HG03571 (cell line): Measurements from ENCODE around the gene KCNG4.
"Not testable (repeated sequence)": the region's sequence is repeated elsewhere in the genome, so short reads cannot be mapped to it uniquely, and the experiment has no call there.

ENCODE experiments used
- ATAC-seq: cut with Tn5 transposase; IDR thresholded peaks from one replicate; pipeline ENCODE4 v1.9.1; 2021; ENCODE audit not compliant: unreplicated experiment

KCNG4 gene

DNA sequence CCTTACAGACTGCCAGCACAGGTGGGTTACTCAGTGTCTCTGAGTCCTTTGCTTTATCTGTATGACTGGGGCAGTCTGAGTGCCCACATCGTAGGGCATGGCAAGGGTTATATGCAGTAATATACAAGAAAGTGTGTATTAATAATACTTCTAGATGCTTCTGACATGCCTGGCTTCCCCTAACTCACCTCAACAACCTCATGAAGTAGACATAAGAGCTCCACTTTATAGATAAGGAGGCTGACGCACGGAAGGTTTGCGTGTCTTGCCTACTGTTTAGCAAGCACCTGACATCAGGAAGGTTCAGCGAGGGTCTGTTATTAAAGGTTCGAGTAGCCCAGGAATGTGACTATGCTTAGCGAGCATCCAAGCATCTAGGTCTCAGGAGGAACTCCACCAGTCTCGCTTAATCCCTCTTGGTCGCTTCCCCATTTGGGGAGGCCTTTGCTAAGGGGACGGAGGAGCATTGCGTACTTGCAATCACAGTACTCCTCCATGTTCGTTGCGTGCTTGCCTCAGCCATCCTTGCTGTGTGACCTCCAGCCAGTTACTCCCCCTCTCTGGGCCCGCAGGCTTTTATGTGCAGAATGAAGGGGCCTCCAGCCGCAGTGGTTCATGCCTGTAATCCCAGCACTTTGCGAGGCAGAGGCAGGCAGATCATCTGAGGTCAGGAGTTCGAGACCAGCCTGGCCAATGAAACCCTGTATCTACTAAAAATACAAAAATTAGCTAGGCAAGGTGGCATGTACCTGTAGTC is 1.6 kb downstream of the KCNG4 start:
- no peak for ATAC-seq

DNA sequence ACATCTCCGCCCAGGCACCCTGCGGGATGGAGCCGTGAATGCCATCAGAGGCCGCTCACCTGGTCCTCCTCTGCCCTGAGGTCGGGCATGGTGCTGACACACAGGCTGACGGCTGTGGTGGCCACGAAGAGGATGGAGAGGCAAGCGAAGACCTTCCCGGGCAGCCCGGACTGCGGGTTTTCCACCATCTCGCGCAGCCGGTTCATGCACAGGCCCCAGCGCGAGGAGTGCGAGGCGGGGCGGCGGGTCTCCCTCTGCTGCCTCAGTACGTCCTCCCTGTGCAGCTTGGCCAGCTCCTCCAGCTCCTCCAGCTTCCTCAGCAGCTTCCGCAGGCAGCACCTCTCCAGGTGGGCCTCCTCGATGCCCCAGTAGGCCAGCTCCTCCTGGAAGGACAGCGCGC is 3.1 kb downstream of the KCNG4 start:
- ATAC-seq: no peak

DNA sequence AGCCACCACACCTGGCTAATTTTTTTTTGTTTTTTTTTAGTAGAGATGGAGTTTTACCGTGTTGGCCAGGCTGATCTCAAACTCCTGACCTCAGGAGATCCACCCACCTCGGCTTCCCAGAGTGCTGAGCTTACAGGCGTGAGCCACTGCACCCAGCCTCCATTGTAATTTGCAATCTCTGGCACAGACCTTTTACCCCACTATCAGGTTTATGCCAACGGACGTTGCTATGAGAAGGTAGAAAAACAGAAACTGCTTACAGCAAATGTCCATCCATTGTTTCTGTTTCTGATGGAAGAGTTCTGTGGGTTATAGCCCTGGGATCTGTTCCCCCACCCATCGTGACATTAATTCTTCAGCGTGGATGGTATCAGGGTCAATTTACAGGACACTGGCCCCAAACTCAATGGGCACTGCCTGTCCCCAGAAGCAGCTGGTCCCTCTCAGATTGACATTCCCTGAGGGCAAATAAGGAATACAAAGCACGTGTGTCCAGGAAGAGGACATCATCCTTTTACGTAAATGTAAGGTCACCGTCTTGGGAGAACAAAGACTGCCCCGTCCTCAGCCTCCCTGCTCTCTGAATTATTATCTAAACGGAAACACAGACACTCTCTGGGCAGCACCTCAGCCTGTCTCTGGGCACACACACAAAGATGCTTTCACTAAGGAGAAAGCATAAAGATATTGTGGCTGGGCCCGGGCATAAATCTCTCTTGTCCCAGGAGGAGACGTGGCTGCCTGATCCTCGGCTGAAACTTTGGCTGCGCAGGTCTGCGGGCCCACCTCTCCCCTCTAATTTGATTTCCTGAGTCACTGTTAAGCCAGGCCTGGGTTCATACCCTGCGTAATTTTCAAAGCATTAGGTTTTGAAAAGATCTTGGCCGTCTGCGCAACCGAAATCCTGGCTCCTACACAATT is 5.2 kb downstream of the KCNG4 start:
- ATAC-seq: no peak

- ATAC-seq: no peak
Observed at GRCh38 chr16:84233748-84234147, 6.1 kb downstream of the KCNG4 start.

GRCh38 chr16:84232969-84233368 is 6.8 kb downstream of the KCNG4 start:
- no peak for ATAC-seq

DNA sequence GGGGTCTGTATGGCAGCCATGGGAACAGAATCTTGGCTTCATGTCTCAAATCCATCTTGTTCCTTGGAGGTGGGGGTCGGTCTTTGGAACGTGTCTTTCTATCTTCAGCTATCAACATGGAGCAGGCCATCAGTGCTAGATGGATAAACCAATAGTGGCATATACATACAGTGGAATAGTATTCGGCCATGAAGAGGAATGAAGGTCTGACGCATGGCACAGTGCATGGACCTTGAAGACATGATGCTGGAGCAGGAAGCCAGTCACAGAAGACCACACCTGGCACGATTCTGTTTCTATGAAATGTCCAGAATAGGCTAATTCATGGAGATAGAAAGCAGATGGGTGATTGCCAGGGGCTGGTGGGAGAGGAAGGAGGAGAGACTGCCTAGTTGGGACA is 7.8 kb downstream of the KCNG4 start:
- ATAC-seq: no peak

DNA sequence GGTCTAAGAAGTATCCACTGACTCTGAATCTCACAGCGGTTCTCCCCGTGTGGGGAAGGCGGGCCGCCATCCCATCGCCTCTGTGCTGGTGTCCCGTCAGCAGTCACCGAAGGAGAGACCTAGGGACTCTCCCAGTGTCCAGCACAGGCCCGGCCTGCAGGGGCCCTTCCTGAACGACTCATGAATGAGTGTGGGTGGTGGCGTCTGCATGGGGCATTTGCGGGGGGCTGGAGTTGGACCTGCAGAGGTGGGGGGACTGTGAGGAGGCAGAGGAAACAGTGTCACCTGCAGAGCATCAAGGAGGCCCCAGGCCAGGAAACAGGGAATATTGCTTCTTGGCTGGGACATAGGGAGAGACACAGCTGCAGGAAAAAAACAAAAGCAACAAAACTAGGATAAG is 10.3 kb downstream of the KCNG4 start:
- no peak for ATAC-seq

DNA sequence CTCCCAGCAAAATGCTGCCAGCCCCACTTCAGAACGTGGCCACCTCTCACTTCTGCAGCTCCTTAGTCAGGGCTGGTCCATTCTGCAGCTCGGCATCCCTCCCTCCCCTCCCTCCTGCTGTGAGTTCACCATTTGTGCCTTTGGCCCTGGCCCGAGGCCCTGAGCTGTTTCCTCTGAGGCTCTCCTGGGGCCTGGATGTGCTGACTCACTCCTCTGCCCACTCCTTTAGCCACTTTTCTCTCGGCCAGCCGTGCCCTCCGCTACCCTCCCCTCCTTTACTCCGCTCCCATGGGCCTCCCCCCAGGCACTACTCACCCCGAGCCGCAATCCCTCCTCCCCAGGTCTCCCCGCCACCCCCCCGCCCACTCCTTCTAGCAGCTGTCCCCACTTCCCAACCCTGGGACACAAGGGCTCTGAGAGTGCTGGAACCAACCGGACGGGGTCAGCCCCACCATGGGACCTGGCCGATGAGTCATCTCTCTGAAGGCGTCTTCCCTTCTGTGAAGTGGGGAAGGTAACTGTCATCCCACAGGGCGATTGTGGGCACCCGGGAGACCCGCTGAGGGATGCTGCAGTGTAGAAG is 11.5 kb downstream of the KCNG4 start:
- no peak for ATAC-seq

DNA sequence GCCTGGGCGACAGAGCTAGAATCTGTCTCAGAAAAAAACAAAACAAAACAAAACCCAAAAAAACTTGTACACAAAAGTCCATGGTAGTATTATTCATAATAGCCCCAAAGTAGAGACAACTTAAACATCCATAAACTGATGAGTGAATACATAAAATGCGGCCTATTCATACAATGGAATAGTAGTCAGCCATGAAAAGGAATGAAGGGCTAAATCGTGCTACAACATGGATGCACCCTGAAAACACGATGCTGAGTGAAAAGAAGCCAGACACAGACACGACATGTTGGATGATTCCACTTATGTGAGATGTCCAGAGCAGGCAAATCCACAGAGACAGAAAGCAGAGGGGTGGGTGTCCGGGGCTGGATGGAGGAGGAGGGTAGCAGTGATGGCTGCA is 12.3 kb downstream of the KCNG4 start:
- ATAC-seq: no peak

- ATAC-seq: no peak
Observed at GRCh38 chr16:84226026-84226425, 13.8 kb downstream of the KCNG4 start.

DNA sequence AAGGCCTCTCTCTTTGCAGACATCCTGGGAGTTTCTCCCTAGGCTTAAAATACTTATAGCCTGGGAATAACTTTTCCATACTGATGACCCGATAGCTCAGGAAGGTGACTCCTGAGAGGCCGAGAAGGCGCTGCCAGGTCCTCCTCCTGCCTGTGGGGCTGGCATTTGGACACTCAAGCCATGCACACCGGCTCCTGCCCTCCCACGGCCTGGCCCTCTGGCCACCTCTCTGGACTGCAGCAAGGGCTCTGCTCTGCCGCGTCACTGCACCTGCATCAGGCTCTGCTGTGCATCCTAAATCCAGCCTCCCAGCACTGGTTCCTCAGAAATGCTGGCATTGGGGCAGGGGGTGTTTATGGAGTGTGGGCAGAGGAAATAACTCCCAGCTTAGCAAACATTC is 14.2 kb downstream of the KCNG4 start:
- ATAC-seq: no peak

- ATAC-seq: no peak
Observed at GRCh38 chr16:84225126-84225525, 14.7 kb downstream of the KCNG4 start.

DNA sequence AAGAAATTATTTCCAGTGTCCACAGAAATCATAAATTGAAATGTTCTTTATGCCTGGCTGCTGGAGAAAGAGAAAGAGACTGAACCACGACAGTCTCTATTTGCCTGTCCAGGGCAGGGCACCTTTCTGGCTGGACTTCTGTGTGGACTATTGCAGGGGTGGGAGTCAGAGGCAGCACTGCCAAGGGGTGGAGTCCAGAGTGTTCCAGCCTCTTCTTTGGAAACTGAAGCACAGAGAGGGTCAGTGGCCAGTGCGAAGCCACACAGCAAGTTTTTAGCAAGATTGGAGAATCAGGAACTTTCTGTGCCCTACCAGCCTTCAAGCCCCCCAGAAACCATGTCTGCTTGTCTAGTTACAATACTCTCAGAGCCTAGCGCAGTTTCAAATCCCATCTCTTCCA is 15.3 kb downstream of the KCNG4 start:
- no peak for ATAC-seq

DNA sequence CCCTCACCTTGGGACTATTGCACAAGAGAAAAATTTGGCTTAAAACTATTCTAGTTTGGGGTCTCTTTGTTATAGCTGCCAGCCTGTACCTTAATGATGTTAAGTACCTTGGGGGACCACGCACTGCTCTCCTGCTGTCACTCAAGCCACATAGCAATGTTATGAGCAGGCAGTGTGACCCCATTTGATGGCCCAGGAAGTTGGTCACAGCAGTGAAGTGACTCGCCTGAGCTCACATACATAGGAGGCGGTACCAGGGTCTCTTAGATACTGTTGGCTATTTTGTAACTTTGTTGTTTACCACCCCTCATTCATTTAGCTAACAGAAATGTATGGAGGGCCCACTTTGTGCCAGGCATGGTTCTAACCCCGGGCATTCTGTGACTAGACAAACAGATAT is 16.4 kb downstream of the KCNG4 start:
- no peak for ATAC-seq

DNA sequence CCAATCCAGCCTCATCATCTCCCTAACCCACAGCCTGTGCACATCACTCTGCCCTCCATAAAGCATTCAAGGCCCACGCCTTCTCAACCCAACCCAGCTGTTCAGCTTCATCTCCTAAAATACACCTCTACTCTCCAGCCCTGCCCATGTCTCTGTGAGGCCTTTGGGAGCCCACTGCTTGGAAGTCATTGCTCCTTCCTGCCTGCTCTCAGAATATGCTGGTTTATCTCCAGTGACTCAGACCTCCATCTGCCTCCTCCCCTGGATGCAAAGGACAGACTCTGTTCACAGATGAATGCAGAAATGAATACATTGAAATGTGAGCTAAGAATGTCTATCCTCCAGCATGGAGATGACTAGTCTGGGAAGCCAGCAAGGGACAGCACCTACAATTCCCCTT is 19.0 kb downstream of the KCNG4 start:
- ATAC-seq: no peak

DNA sequence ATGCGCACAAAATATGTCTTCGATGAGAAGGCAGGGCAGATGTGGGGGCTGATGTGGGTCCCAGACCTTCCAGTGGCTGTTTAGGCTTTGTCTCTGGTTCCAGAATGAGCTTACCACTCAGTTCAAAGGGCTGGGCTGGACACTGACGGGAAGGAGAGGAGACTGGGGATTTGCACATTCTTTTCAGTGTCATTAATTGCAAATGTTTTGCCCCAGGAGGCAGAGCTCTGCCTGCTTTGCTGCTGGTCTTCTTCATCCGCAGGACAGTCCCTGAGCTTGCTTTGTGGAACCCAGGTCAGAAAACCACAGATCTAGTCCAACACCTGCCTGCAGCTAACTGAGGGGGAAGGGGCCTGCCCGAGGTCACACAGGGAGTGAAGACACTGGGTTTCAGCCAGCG is 20.9 kb downstream of the KCNG4 start:
- ATAC-seq: no peak

DNA sequence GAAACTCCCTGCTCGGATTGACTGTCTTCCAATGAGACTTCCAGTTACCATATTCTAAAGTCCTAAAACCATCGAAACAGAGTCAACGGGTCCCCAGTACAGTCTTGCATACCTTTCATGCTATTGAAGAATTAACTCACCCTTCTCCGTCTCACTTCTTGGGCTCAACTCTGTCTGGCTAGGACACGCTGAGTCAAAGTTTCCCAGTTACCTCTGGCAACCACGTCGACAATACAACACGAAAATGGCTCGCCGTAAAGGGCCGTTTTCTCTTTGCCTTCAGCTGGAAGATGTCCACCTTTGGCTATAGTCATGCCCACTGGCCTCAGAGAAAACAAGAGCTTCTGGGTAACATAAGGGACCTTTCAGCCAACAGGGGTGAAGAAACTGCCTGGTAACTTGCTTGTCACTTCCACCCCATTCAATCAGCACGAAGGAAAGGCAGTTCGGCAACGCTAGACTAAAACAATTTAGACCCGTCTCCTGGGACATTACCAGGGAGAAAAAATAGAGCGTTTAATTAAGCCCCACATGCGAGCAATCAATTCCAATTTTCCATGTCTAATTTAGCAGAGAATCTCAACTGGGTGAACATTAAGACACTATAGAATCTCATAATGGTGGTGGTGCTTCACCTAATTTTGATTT is 21.5 kb downstream of the KCNG4 start:
- no peak for ATAC-seq

DNA sequence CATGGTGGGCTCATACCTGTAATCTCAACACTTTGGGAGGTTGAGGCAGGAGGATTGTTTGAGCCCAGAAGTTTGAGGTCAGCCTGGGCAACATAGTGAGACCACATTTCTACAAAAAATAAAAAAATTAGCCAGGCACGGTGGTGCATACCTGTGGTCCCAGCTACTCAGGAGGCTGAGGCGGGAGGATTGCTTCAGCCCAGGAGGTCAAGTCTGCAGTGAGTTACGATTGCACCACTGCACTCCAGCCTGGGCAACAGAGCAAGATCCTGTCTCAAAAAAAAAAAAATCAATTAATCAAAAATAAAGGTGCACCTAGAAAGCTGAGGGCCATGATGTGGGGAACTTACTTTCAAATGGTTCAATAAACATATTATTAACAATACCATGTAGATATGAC is 23.7 kb downstream of the KCNG4 start:
- ATAC-seq: not testable (repeated sequence)

DNA sequence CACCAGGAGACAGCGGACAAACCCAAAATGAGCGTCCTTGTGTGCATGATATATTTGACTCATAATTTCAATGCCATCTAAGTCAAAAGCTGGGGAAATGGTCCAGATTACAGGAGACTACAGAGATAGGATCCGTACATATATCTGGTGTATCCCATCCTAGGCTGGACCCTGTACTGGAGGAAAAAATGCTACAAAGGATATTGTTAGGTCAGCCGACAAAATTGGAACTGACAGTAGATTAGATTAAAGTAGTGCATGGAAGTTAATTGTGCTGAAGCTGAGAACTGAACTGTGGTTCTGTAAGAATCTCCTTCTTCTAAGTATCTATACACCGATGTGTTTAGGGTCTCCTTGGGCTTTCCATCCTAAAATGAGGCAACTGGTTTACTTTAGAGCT is 24.3 kb downstream of the KCNG4 start:
- ATAC-seq: no peak

- ATAC-seq: no peak
Observed at GRCh38 chr16:84214451-84215066, 25.3 kb downstream of the KCNG4 start.

DNA sequence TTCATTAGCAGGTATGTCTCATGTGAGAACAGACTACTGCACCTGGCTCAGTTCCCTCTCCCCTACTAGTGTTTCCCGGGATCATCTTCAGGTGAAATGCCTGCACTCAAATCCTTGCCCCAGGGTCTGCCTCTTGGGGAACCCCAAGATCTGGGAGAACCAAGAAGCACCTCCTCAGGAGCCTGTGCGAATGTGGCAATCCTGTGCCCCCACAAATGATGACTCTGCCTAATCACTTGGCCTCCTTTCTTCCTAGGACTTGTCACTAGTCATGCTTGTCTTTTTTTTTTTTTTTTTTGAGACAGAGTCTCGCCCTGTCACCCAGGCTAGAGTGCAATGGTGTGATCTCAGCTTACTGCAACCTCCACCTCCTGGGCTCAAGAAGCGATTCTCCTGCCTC is 27.2 kb downstream of the KCNG4 start:
- ATAC-seq: no peak
